HG02759 (cell line): Measurements from ENCODE around the gene SLC6A12.

ENCODE experiments used
- ATAC-seq: cut with Tn5 transposase; IDR thresholded peaks from one replicate; pipeline ENCODE4 v1.9.1; 2021; ENCODE audit warnings: mild to moderate bottlenecking, moderate library complexity; ENCODE audit not compliant: unreplicated experiment

Gene SLC6A12

GRCh38 chr12:167959-168600 is 45.9 kb downstream of the SLC6A12 start:
- no peak for ATAC-seq

DNA sequence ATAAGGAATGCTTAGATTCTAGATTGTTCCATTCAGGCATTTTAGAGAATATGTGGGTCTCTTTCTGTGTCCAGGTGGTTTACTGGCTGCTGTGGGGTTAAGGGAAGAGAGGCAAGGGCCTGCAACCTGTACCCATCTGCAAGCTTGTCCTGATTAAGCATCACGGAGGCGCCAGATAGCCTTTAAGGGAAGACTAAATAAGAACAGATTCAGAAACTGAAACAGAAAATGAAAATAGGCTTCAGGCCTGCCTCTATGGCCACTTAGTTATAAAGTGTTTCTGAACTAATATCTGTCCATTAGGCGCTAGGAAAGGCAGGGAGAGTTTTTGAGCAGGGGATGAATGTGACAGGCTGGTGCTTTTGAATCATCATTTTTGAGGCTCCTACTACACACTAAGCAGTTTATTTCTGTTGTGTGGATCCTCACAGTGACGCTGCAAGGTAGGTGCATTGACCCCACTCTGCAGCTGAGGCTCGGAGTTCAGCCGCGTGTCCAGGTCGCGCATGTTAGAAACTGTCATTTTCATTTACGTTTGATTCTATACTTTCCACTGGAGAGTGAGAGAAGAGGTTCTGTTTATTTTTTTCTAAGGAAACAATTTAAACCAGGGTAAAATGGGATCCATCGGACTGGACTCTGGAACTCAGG is 47.4 kb downstream of the SLC6A12 start:
- no peak for ATAC-seq

DNA sequence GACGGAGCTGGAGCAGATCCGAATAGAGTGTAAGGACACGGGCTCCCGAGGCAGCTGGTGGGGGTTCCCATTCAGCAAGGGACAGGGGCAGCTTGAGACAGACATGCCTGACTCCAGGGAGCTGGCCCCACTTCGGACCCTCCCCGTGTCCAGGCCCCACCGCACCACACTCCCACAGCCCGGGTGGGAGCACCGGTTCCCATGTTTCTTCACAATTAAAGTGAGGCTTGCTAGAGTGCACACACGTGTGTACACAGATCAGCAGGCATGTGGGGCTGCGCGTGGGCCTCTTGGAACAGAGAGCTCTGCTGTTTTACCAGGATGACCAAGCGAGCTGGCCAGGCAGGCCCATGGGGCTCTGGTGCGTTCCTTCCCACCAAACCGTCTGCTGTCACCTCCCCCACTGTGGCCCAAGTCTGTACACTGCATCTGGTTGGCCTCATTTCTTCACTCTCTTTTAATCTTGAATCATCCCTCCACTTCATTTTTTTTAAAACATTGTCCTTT is 48.0 kb downstream of the SLC6A12 start:
- no peak for ATAC-seq

- no peak for ATAC-seq
Measured at GRCh38 chr12:164207-164606, 49.8 kb downstream of the SLC6A12 start.

DNA sequence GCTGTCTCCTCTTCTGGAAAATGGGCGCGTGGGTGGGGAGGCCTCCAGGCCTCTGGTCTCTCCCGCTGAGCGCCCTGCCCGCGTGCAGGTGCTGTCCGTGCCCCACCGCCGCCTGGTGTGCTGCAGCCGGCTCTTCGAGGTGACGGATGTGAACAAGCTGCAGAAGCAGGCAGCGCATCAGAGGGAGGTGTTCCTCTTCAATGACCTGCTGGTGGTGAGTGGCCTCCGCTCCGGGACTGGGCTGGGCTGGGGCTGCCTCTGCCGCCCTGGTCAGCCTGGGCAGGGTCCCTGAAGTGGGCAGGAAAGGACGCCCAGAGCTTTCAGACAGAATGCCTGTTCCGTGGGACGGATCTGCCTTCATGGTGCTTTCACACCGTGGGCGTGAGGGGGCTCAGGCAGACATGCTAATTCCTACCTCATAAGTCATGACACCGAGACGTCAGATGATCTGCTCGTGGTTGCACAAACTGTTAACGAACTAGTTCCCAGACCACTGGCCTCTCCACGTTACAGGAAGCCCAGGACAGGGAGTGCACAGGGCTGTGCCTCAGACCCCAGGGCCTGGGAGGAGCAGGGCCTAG is 50.5 kb downstream of the SLC6A12 start:
- ATAC-seq = no peak

DNA sequence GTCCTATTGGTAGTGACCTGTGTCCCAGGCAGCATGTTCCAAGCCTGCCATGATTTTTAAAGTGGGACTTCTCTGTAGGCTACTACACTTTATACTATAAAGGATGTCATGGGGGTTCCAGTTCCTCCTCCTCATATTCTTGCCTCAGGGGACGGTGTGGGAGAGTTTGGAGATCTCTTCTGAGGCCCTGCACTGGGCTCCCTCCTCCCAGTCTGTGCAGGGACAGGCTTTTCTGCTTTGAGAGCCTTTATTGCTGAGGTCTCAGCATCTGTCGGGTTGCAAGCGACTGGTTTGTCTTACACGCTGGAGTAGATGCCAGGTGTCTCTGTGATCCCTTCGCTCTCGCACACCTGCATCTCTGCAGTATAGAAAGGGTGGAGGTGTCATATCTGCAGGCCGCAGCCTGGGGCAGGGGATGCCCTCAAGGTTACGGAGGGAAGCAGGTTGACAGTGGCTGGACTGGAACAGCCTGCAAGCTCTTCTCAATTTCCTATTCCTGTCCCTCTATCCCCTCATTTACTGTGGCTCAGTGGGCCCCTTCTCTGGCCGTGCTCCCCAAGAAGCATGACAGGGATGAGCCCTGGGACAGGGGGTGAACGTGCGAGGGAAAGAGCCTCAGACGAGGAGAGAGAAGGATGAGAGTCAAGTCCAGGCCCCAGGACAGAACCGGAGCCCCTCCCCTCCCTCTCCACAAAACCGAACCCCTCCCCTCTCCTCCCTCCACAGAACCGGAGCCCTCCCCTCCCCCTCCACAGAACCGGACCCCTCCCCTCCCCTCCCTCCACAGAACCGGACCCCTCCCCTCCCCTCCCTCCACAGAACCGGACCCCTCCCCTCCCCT is 51.3 kb downstream of the SLC6A12 start:
- ATAC-seq = no peak

- ATAC-seq = no peak
Measured at GRCh38 chr12:161823-162222, 52.1 kb downstream of the SLC6A12 start.

- ATAC-seq = no peak
Measured at GRCh38 chr12:160858-161257, 53.1 kb downstream of the SLC6A12 start.

DNA sequence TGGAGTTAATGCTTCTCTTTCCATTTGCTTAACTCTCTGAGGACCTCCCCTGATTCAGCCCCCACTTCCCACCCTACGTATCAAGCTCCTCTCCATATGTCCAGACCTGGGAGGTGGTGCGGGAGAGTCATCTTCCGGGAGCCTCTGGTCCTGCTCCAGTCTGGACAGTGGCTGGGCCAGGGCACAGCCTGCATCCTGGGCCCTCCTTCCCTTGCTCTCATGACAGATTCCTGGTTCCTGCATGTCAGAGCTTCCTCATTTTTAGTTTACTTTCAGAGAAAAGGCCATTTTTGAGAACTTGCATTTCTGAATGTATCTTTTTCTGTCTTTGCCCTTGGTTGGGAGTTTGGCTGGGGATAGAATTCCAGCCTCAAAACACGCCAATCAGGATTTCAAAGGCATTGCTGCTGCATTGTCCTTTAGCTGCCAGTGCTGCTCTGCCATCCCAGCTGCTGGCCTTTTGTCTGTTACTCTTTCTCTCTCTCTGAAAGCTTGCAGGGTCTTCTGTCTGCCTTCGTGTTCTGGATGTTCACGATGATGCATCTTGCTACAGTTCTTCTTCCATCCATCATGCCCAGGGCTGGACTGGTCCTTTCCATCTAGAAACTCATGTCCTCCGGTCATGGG is 54.7 kb downstream of the SLC6A12 start:
- no peak for ATAC-seq

- no peak for ATAC-seq
Measured at GRCh38 chr12:157644-158043, 56.3 kb downstream of the SLC6A12 start.

GRCh38 chr12:156945-157344 is 57.0 kb downstream of the SLC6A12 start:
- no peak for ATAC-seq

- ATAC-seq = no peak
Measured at GRCh38 chr12:155646-156045, 58.3 kb downstream of the SLC6A12 start.

GRCh38 chr12:155006-155405 is 59.0 kb downstream of the SLC6A12 start:
- ATAC-seq = no peak

- ATAC-seq = no peak
Measured at GRCh38 chr12:154058-154457, 59.9 kb downstream of the SLC6A12 start.

- ATAC-seq = peak; percentile 49
Measured at GRCh38 chr12:153080-153746, 60.7 kb downstream of the SLC6A12 start.

- ATAC-seq = no peak
Measured at GRCh38 chr12:152440-152839, 61.5 kb downstream of the SLC6A12 start.

GRCh38 chr12:151579-151978 is 62.4 kb downstream of the SLC6A12 start:
- no peak for ATAC-seq

DNA sequence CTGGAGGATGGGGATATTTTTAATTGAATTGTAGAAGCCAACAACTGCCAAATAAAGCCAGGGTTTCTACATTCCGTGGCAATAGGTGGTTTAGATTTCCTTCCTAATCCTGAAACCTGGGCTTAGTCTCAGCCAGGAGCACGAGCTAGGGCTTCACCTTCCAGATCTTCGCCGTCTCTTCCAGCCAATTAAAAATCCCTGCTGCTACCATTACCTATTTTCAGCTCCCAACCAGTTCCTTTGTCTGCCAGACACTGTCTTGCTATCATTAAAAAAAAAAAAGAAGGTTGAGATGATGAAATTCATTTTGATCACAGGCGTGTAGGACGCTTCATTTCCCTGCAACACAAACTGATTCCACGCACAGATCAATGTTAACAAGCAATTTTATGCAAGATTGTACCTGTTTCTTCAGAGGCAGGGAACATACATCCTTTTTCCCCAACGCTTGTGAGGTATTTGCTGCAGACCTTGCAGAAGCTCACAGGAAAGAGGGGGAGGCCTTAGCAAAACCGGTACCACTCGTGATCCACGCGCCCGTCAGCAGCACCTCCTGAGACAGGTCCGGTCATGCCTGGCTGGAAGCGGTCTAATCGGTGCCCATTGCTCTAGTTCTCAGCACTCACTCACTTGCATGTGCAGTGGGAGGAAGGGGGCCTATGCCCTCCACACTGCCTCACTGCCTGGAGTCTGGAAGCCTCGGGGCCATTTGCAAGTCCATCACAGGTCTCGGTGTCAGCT is 65.1 kb downstream of the SLC6A12 start:
- ATAC-seq = no peak

- no peak for ATAC-seq
Measured at GRCh38 chr12:147242-147641, 66.7 kb downstream of the SLC6A12 start.
